ENCODE measurements around the gene ENDOD1. TPM values are rescaled to one million over a fixed set of nuclear protein-coding genes. Genes with fewer than 3 reads are reported as not detected.

The ENDOD1 gene
- total RNA-seq, 1 experiment from 2014 or later, result 3.3 TPM

DNA sequence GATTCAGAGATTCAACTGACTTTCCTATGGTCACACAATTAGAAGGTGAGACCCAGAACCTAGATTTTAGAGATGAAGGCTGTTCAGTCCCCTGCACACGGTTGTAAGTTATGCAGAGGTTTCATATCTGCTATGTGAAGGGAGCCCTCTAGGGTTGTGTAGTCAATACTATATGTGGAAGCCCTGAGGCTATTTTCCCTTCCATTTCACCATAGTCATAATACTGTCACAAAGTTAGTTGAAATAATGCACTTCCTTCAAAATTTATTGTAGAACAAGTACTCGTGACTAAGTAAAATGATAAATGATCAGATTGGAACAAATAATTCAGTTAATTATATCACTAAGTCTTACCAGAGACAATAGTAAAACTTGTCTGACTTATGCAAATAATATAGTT, 48.8 kb downstream of the ENDOD1 start (continued):
- TF ChIP-seq, protein P1, sequence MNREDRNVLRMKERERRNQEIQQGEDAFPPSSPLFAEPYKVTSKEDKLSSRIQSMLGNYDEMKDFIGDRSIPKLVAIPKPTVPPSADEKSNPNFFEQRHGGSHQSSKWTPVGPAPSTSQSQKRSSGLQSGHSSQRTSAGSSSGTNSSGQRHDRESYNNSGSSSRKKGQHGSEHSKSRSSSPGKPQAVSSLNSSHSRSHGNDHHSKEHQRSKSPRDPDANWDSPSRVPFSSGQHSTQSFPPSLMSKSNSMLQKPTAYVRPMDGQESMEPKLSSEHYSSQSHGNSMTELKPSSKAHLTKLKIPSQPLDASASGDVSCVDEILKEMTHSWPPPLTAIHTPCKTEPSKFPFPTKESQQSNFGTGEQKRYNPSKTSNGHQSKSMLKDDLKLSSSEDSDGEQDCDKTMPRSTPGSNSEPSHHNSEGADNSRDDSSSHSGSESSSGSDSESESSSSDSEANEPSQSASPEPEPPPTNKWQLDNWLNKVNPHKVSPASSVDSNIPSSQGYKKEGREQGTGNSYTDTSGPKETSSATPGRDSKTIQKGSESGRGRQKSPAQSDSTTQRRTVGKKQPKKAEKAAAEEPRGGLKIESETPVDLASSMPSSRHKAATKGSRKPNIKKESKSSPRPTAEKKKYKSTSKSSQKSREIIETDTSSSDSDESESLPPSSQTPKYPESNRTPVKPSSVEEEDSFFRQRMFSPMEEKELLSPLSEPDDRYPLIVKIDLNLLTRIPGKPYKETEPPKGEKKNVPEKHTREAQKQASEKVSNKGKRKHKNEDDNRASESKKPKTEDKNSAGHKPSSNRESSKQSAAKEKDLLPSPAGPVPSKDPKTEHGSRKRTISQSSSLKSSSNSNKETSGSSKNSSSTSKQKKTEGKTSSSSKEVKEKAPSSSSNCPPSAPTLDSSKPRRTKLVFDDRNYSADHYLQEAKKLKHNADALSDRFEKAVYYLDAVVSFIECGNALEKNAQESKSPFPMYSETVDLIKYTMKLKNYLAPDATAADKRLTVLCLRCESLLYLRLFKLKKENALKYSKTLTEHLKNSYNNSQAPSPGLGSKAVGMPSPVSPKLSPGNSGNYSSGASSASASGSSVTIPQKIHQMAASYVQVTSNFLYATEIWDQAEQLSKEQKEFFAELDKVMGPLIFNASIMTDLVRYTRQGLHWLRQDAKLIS (CRISPR knock-in tag; IDR thresholded peaks at IDR 0.05; ENCODE audit: borderline replicate concordance), result no peak
- TF ChIP-seq, protein P2, sequence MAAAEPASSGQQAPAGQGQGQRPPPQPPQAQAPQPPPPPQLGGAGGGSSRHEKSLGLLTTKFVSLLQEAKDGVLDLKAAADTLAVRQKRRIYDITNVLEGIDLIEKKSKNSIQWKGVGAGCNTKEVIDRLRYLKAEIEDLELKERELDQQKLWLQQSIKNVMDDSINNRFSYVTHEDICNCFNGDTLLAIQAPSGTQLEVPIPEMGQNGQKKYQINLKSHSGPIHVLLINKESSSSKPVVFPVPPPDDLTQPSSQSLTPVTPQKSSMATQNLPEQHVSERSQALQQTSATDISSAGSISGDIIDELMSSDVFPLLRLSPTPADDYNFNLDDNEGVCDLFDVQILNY (CRISPR knock-in tag; IDR thresholded peaks at IDR 0.05), result no peak
- TF ChIP-seq CREM (CRISPR knock-in tag; IDR thresholded peaks at IDR 0.05), result no peak

DNA sequence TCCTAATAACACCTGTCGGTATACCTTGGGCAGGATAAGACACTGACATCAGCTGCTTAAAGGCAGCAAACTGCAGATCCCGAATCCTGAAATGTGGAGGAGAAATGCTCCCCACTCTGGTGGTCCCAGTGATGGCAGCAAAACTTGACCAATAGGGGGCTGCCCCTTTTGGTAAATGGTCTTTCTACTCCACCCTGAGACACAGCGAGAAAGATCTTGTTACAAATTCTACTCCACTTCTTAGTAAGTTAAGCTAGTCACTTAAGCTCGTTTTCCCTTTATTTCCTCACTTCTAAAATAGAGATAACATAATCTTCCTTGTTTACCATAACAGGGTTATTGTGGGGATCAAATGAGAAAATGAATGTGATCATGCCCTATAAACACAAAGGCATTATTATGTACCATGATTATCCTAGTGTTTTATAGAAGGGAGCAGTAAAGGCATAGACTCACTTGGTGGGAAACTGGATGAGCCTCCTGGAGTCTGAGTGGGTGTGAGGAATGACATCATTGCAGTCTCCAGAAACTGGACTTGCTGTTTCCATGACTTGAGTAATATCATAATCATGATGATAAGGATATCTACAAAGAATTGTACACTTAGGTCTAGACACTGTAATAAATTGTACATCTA, 50.9 kb downstream of the ENDOD1 start:
- ChIA-PET CTCF (interaction anchor here (0.7 to 1.5 kb wide), 4 partner anchors 9 to 70 kb away, joined by 3 to 4 read pairs (median 4); no protein-coding TSS in a partner anchor), POLR2A (no interaction called here)
- Mint-ChIP-seq H3K4me1 (no peaks in the 10 kb centered on the region), H3K27ac (no peak overlapping the region), H3K9me3 (no peaks in the 10 kb centered on the region), H3K4me3 (no peak overlapping the region), H3K36me3 (no peaks in the 10 kb centered on the region), H3K27me3 (ENCODE audit: low read depth) (peaks cover 51% of the 10 kb centered on the region)
- DNase-seq (ENCODE audit: low spot score) (no peak), ATAC-seq (no peak)
- TF ChIP-seq JUN (CRISPR knock-in tag; IDR thresholded peaks at IDR 0.05) (no peak), SOX15 (CRISPR knock-in tag; IDR thresholded peaks at IDR 0.05) (no peak), JAZF1 (CRISPR knock-in tag; IDR thresholded peaks at IDR 0.05) (no peak), ZNF232 (CRISPR knock-in tag; IDR thresholded peaks at IDR 0.05) (no peak), FOXK1 (CRISPR knock-in tag; IDR thresholded peaks at IDR 0.05) (no peak), ZBTB21 (CRISPR knock-in tag; IDR thresholded peaks at IDR 0.05; ENCODE audit: borderline replicate concordance) (no peak), TCF7 (CRISPR knock-in tag; IDR thresholded peaks at IDR 0.05; ENCODE audit: low read depth) (no peak), EMX1 (CRISPR knock-in tag; IDR thresholded peaks at IDR 0.05) (no peak), ELF4 (CRISPR knock-in tag; IDR thresholded peaks at IDR 0.05; ENCODE audit: low read depth) (no peak), RELA (CRISPR knock-in tag; IDR thresholded peaks at IDR 0.05; ENCODE audit: borderline replicate concordance) (no peak)
- TF ChIP-seq, protein P3, sequence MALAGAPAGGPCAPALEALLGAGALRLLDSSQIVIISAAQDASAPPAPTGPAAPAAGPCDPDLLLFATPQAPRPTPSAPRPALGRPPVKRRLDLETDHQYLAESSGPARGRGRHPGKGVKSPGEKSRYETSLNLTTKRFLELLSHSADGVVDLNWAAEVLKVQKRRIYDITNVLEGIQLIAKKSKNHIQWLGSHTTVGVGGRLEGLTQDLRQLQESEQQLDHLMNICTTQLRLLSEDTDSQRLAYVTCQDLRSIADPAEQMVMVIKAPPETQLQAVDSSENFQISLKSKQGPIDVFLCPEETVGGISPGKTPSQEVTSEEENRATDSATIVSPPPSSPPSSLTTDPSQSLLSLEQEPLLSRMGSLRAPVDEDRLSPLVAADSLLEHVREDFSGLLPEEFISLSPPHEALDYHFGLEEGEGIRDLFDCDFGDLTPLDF (CRISPR knock-in tag; IDR thresholded peaks at IDR 0.05), result no peak
- TF ChIP-seq, protein P4, sequence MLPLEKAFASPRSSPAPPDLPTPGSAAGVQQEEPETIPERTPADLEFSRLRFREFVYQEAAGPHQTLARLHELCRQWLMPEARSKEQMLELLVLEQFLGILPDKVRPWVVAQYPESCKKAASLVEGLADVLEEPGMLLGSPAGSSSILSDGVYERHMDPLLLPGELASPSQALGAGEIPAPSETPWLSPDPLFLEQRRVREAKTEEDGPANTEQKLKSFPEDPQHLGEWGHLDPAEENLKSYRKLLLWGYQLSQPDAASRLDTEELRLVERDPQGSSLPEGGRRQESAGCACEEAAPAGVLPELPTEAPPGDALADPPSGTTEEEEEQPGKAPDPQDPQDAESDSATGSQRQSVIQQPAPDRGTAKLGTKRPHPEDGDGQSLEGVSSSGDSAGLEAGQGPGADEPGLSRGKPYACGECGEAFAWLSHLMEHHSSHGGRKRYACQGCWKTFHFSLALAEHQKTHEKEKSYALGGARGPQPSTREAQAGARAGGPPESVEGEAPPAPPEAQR (CRISPR knock-in tag; IDR thresholded peaks at IDR 0.05), result no peak

DNA sequence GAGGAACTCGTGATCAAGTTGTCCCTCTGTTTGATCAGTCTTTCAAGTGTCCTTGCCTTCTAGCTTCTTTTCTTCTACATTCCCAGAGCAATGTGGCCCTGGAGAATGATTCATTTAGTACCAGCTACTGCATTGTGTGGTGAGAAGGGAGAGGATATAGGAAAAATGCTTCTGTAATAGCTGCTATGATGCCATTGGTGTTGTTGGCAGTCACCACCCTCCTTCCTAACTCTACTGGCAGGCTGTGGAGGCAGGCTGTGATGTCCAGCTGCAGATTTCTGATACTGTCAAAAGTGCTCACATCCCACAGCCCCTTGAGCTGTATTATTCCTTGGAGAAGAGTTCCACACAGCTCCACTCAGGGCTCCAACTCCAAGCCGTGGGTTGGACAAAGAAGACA, 52.8 kb downstream of the ENDOD1 start:
- POLR2A ChIA-PET, result no interaction called here
- Mint-ChIP-seq H3K4me3 (no peak overlapping the region), H3K4me1 (no peaks in the 10 kb centered on the region), H3K9me3 (no peaks in the 10 kb centered on the region), H3K27ac (no peak overlapping the region), H3K36me3 (no peaks in the 10 kb centered on the region), H3K27me3 (ENCODE audit: low read depth) (peaks cover 68% of the 10 kb centered on the region)
- CTCF ChIA-PET, result no interaction called here
- ATAC-seq, result no peak
- DNase-seq (ENCODE audit: low spot score), result no peak
- no peak for TF ChIP-seq NFYB (CRISPR knock-in tag; conservative IDR thresholded peaks at IDR 0.05; ENCODE audit: low read depth)
- no peak for TF ChIP-seq OVOL2 (CRISPR knock-in tag; IDR thresholded peaks at IDR 0.05; ENCODE audit: borderline replicate concordance)
- TF ChIP-seq NR2C2 (CRISPR knock-in tag; IDR thresholded peaks at IDR 0.05), result no peak
- TF ChIP-seq, protein P5, sequence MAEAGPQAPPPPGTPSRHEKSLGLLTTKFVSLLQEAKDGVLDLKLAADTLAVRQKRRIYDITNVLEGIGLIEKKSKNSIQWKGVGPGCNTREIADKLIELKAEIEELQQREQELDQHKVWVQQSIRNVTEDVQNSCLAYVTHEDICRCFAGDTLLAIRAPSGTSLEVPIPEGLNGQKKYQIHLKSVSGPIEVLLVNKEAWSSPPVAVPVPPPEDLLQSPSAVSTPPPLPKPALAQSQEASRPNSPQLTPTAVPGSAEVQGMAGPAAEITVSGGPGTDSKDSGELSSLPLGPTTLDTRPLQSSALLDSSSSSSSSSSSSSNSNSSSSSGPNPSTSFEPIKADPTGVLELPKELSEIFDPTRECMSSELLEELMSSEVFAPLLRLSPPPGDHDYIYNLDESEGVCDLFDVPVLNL (CRISPR knock-in tag; IDR thresholded peaks at IDR 0.05; ENCODE audit: borderline replicate concordance, low read depth), result no peak
- TF ChIP-seq, protein P6, sequence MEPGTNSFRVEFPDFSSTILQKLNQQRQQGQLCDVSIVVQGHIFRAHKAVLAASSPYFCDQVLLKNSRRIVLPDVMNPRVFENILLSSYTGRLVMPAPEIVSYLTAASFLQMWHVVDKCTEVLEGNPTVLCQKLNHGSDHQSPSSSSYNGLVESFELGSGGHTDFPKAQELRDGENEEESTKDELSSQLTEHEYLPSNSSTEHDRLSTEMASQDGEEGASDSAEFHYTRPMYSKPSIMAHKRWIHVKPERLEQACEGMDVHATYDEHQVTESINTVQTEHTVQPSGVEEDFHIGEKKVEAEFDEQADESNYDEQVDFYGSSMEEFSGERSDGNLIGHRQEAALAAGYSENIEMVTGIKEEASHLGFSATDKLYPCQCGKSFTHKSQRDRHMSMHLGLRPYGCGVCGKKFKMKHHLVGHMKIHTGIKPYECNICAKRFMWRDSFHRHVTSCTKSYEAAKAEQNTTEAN (CRISPR knock-in tag; IDR thresholded peaks at IDR 0.05), result no peak
- TF ChIP-seq, protein P7, sequence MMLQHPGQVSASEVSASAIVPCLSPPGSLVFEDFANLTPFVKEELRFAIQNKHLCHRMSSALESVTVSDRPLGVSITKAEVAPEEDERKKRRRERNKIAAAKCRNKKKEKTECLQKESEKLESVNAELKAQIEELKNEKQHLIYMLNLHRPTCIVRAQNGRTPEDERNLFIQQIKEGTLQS (CRISPR knock-in tag; conservative IDR thresholded peaks at IDR 0.05), result no peak
- TF ChIP-seq ZNF263 (CRISPR knock-in tag; IDR thresholded peaks at IDR 0.05; ENCODE audit: low read depth), result no peak
- no peak for TF ChIP-seq ZBTB21 (CRISPR knock-in tag; IDR thresholded peaks at IDR 0.05; ENCODE audit: borderline replicate concordance)
- TF ChIP-seq, protein P8, sequence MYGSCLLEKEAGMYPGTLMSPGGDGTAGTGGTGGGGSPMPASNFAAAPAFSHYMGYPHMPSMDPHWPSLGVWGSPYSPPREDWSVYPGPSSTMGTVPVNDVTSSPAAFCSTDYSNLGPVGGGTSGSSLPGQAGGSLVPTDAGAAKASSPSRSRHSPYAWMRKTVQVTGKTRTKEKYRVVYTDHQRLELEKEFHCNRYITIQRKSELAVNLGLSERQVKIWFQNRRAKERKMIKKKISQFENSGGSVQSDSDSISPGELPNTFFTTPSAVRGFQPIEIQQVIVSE (CRISPR knock-in tag; IDR thresholded peaks at IDR 0.05; ENCODE audit: borderline replicate concordance), result no peak

Data from WTC11 (cell line).